GM06990 (cell line): Measurements from ENCODE around the gene CAMTA1.

ENCODE experiments used
- DNase-seq: peaks from one replicate; pipeline ENCODE4 v3.0.0-alpha.2; 2011; ENCODE audit not compliant: insufficient read length; ENCODE audit errors: extremely low read depth
- H3K27me3 ChIP-seq: replicated peaks from 2 replicates; pipeline ENCODE4 v1.6.0; 2011; ENCODE audit warnings: low read length; ENCODE audit not compliant: control insufficient read depth, insufficient read depth
- H3K36me3 ChIP-seq: 2 replicates; pipeline ENCODE4 v1.5.1; 2011; ENCODE audit warnings: low read length; ENCODE audit not compliant: control insufficient read depth, insufficient read depth
- H3K4me3 ChIP-seq: replicated peaks from 2 replicates; pipeline ENCODE4 v1.5.1; 2011; ENCODE audit warnings: low read depth, mild to moderate bottlenecking, control low read depth, low read length
- CTCF ChIP-seq: IDR thresholded peaks from 2 replicates; pipeline ENCODE4 v1.5.1; 2011; ENCODE audit warnings: low read length, control low read depth, mild to moderate bottlenecking, inconsistent platforms; ENCODE audit not compliant: insufficient read depth, poor library complexity, severe bottlenecking

Gene CAMTA1

GRCh38 chr1:7525338-7526063 lies 740.2 kb downstream of the CAMTA1 start:
- DNase-seq, result no peak
- no peak for TF ChIP-seq CTCF
- no peaks in the 10 kb centered on the region for H3K36me3 ChIP-seq
- no peak overlapping the region for H3K4me3 ChIP-seq
- no peaks in the 10 kb centered on the region; the same call in 1 of the 2 replicates for H3K27me3 ChIP-seq

- DNase-seq, result no peak
- Histone ChIP-seq H3K27me3 (no peaks in the 10 kb centered on the region; the same call in 1 of the 2 replicates), H3K36me3 (no peaks in the 10 kb centered on the region), H3K4me3 (no peak overlapping the region)
- no peak for TF ChIP-seq CTCF
Observed at GRCh38 chr1:7526196-7526866, 741.1 kb downstream of the CAMTA1 start.

- Histone ChIP-seq H3K36me3 (no peaks in the 10 kb centered on the region), H3K27me3 (no peaks in the 10 kb centered on the region; the same call in 1 of the 2 replicates), H3K4me3 (no peak overlapping the region)
- no peak for DNase-seq
- TF ChIP-seq CTCF, result no peak
Observed at GRCh38 chr1:7526867-7527732, 741.8 kb downstream of the CAMTA1 start.

- Histone ChIP-seq H3K36me3 (no peaks in the 10 kb centered on the region), H3K4me3 (no peak overlapping the region), H3K27me3 (no peaks in the 10 kb centered on the region; the same call in 1 of the 2 replicates)
- no peak for DNase-seq
- TF ChIP-seq CTCF, result no peak
Observed at GRCh38 chr1:7527733-7528045, 742.4 kb downstream of the CAMTA1 start.

- no peak for TF ChIP-seq CTCF
- no peak for DNase-seq
Observed at GRCh38 chr1:7528386-7529198, 743.3 kb downstream of the CAMTA1 start.

More at GRCh38 chr1:7528386-7529198, 743.3 kb downstream of the CAMTA1 start:
- Histone ChIP-seq H3K27me3 (no peaks in the 10 kb centered on the region; the same call in 1 of the 2 replicates), H3K36me3 (no peaks in the 10 kb centered on the region), H3K4me3 (no peak overlapping the region)
